HCT116 (cell line): Measurements from ENCODE around the gene NEURL2. TPM values are rescaled to one million over a fixed set of nuclear protein-coding genes. Genes with fewer than 3 reads are reported as not detected.

Source experiments
- ATAC-seq: fragments of 200-7000 bp; cut with Tn5 transposase; 2 replicates; pipeline ENCODE4 v1.9.1; 2020; ENCODE audit warnings: mild to moderate bottlenecking, moderate library complexity
- BruUV-seq: library from RNA; stranded (reverse); fragments of 400-500 nt; replicated peaks from 2 replicates; lab custom pipeline; 2021; lab: Mats Ljungman, UMichigan
- CTCF ChIA-PET: fragments of 300-600 bp; sonication (Branson Sonifier 250); formaldehyde crosslinking; loops from one replicate; lab custom pipeline; 2021; ENCODE audit warnings: antibody characterized with exemption; lab: Charles Lee
- POLR2A ChIA-PET: fragments of 300-600, 350-600 bp; sonication (Branson Sonifier 250); formaldehyde crosslinking; loops from one replicate; lab custom pipeline; 2021; ENCODE audit warnings: antibody characterized with exemption; lab: Charles Lee
- RAD21 ChIA-PET, 2 experiments: fragments of 300-600 bp; sonication (Branson Sonifier 250); formaldehyde crosslinking; loops; one replicate each; lab custom pipeline; 2023; ENCODE audit warnings: low total read pairs in 2 of 2; ENCODE audit not compliant: uncharacterized antibody in 2 of 2, unreplicated experiment in 2 of 2, low non-redundant PET in 1 of 2; lab: Charles Lee
- DNase-seq: peaks from one replicate; pipeline ENCODE4 v3.0.0-alpha.2; 2010; ENCODE audit warnings: low read depth, low spot score
- H2AFZ ChIP-seq: fragments of 200-600 bp; shearing (Covaris generic), sonication (generic); 2 replicates; pipeline ENCODE4 v1.6.1; 2017; ENCODE audit warnings: low read depth, mixed run types, mixed read lengths, antibody characterized with exemption, low read length; ENCODE audit not compliant: poor library complexity, severe bottlenecking
- H3K27ac ChIP-seq: 2 replicates; pipeline ENCODE4 v1.5.1; 2012; ENCODE audit warnings: low read depth, low read length
- H3K27me3 ChIP-seq: fragments of 200-600 bp; sonication (generic); 2 replicates; pipeline ENCODE4 v1.6.1; 2016; ENCODE audit warnings: mixed run types, low read length, mixed read lengths; ENCODE audit not compliant: insufficient read depth
- H3K36me3 ChIP-seq, 2 experiments: fragments of 200-500 bp in 1 of 2; fragments of 200-600 bp in 1 of 2; sonication (Bioruptor generic) in 1 of 2; sonication (generic) in 1 of 2; 2 replicates each; pipeline versions ENCODE4 v1.5.1 to v1.6.1; 2014 to 2016; ENCODE audit warnings: low read length in 2 of 2, inconsistent platforms in 1 of 2, mixed read lengths in 1 of 2, mixed run types in 1 of 2; ENCODE audit not compliant: insufficient read depth in 2 of 2, control insufficient read depth in 1 of 2
- H3K4me1 ChIP-seq, 2 experiments: fragments of 200-600 bp in 1 of 2; sonication (generic) in 1 of 2; 2 replicates each; pipeline versions ENCODE4 v1.5.1 to v1.6.1; 2012 to 2017; ENCODE audit warnings: low read length in 2 of 2, inconsistent platforms in 1 of 2, mild to moderate bottlenecking in 1 of 2, mixed read lengths in 1 of 2, mixed run types in 1 of 2, moderate library complexity in 1 of 2; ENCODE audit not compliant: insufficient read depth in 2 of 2, control insufficient read depth in 1 of 2
- H3K4me2 ChIP-seq: fragments of 200-600 bp; sonication (generic); 2 replicates; pipeline ENCODE4 v1.6.1; 2017; ENCODE audit warnings: mixed run types, low read length, mixed read lengths
- H3K4me3 ChIP-seq, 2 experiments: fragments of 200-600 bp in 1 of 2; sonication (generic) in 1 of 2; replicated peaks in 1 of 2; 2 replicates each; pipeline ENCODE4 v1.5.1; 2011 to 2016; ENCODE audit warnings: low read length in 2 of 2, control low read depth in 1 of 2, low read depth in 1 of 2, mild to moderate bottlenecking in 1 of 2, mixed read lengths in 1 of 2, mixed run types in 1 of 2
- H3K79me2 ChIP-seq: fragments of 200-600 bp; sonication (generic); 2 replicates; pipeline ENCODE4 v1.6.1; 2017; ENCODE audit warnings: mild to moderate bottlenecking, mixed run types, low read length, moderate library complexity, mixed read lengths; ENCODE audit not compliant: insufficient read depth
- H3K9ac ChIP-seq: fragments of 200-600 bp; sonication (generic); 2 replicates; pipeline ENCODE4 v1.6.1; 2016; ENCODE audit warnings: low read length, mixed read lengths
- H3K9me2 ChIP-seq: fragments of 200-600 bp; sonication (generic), shearing (Covaris generic); 2 replicates; pipeline ENCODE4 v1.6.1; 2017; ENCODE audit warnings: mixed run types, mild to moderate bottlenecking, moderate library complexity; ENCODE audit not compliant: insufficient read depth
- H3K9me3 ChIP-seq, 2 experiments: fragments of 200-500 bp in 1 of 2; fragments of 200-600 bp in 1 of 2; sonication (Bioruptor generic) in 1 of 2; sonication (generic) in 1 of 2; 2 replicates each; pipeline ENCODE4 v1.6.1; 2014 to 2017; ENCODE audit warnings: low read length in 2 of 2, mixed read lengths in 2 of 2, inconsistent platforms in 1 of 2, low read depth in 1 of 2, mild to moderate bottlenecking in 1 of 2, mixed run types in 1 of 2, moderate library complexity in 1 of 2; ENCODE audit not compliant: control insufficient read depth in 1 of 2, insufficient read depth in 1 of 2
- H4K20me1 ChIP-seq: fragments of 200-600 bp; sonication (generic), shearing (Covaris generic); 2 replicates; pipeline ENCODE4 v1.6.1; 2017; ENCODE audit warnings: mixed run types, mild to moderate bottlenecking, moderate library complexity; ENCODE audit not compliant: insufficient read depth
- ATF3 ChIP-seq: IDR thresholded peaks from 2 replicates; pipeline ENCODE4 v1.6.1; 2012
- CEBPB ChIP-seq: IDR thresholded peaks from 2 replicates; pipeline ENCODE4 v1.6.1; 2012; ENCODE audit warnings: low read depth
- CTCF ChIP-seq, 3 experiments: fragments of 200-600 bp in 1 of 3; sonication (generic) in 1 of 3; IDR thresholded peaks in 2 of 3; conservative IDR thresholded peaks in 1 of 3; 2 replicates each; pipeline ENCODE4 v1.5.1; 2012 to 2017; ENCODE audit warnings: low read depth in 2 of 3, low read length in 2 of 3, antibody characterized with exemption in 1 of 3, borderline replicate concordance in 1 of 3, control low read depth in 1 of 3, mild to moderate bottlenecking in 1 of 3, mixed read lengths in 1 of 3, mixed run types in 1 of 3, moderate library complexity in 1 of 3; ENCODE audit not compliant: insufficient read depth in 1 of 3
- ELF1 ChIP-seq: IDR thresholded peaks from 2 replicates; pipeline ENCODE4 v1.6.1; 2012; ENCODE audit warnings: low read depth, borderline replicate concordance
- EZH2 ChIP-seq: fragments of 200-600 bp; sonication (generic); IDR thresholded peaks from 2 replicates; pipeline ENCODE4 v1.6.1; 2017; ENCODE audit warnings: antibody characterized with exemption, mixed run types
- EZH2phosphoT487 ChIP-seq: fragments of 200-600 bp; IDR thresholded peaks from 2 replicates; pipeline ENCODE4 v1.6.1; 2018; ENCODE audit warnings: antibody characterized with exemption, borderline replicate concordance
- FOSL1 ChIP-seq: IDR thresholded peaks from 2 replicates; pipeline ENCODE4 v1.6.1; 2012; ENCODE audit warnings: low read depth
- JUND ChIP-seq: IDR thresholded peaks from 2 replicates; pipeline ENCODE4 v1.6.1; 2012
- MAX ChIP-seq: IDR thresholded peaks from 2 replicates; pipeline ENCODE4 v1.6.1; 2012
- POLR2A ChIP-seq: IDR thresholded peaks from 2 replicates; pipeline ENCODE4 v1.7.0; 2011; ENCODE audit warnings: borderline replicate concordance; ENCODE audit not compliant: insufficient read depth, insufficient read length; ENCODE audit errors: extremely low read depth
- POLR2AphosphoS5 ChIP-seq: IDR thresholded peaks from 2 replicates; pipeline ENCODE4 v1.6.1; 2011; ENCODE audit warnings: mild to moderate bottlenecking, low read depth, low read length, moderate library complexity
- RAD21 ChIP-seq: IDR thresholded peaks from 2 replicates; pipeline ENCODE4 v1.6.1; 2012; ENCODE audit warnings: low read depth, mild to moderate bottlenecking
- REST ChIP-seq: IDR thresholded peaks from 2 replicates; pipeline ENCODE4 v1.6.1; 2012; ENCODE audit warnings: low read depth
- SP1 ChIP-seq: IDR thresholded peaks from 2 replicates; pipeline ENCODE4 v1.6.1; 2012; ENCODE audit warnings: low read depth
- SRF ChIP-seq: IDR thresholded peaks from 2 replicates; pipeline ENCODE4 v1.6.1; 2012; ENCODE audit warnings: low read depth
- TCF7L2 ChIP-seq: IDR thresholded peaks from 2 replicates; pipeline ENCODE4 v1.7.0; 2011; ENCODE audit warnings: borderline replicate concordance, inconsistent platforms; ENCODE audit not compliant: insufficient read depth, insufficient read length; ENCODE audit errors: extremely low read depth
- YY1 ChIP-seq: IDR thresholded peaks from 2 replicates; pipeline ENCODE4 v1.6.1; 2011; ENCODE audit warnings: low read length, low read depth, moderate library complexity, mild to moderate bottlenecking; ENCODE audit not compliant: insufficient replicate concordance; ENCODE audit errors: extremely low read depth
- ZBTB33 ChIP-seq: IDR thresholded peaks from 2 replicates; pipeline ENCODE4 v1.6.1; 2011; ENCODE audit warnings: mild to moderate bottlenecking, low read length, moderate library complexity; ENCODE audit not compliant: insufficient replicate concordance; ENCODE audit errors: extremely low read depth
- ZFX ChIP-seq: fragments of 450-650 bp; IDR thresholded peaks from 2 replicates; pipeline ENCODE4 v1.6.1; 2017
- ZNF274 ChIP-seq: fragments of 200-500 bp; sonication (Bioruptor generic); IDR thresholded peaks from 2 replicates; pipeline ENCODE4 v1.6.1; 2014; ENCODE audit warnings: mild to moderate bottlenecking, low read depth, low read length, inconsistent platforms
- intact Hi-C: fragments of 100-400 bp; cut with micrococcal nuclease; formaldehyde crosslinking; loops from 2 replicates; pipeline ENCODE4 v1.10.0; 2022
- total RNA-seq: library from RNA; stranded (reverse); gene quantifications from one replicate; pipeline ENCODE4 v1.2.1, GENCODE V29; 2021; ENCODE audit not compliant: unreplicated experiment

Gene NEURL2
- total RNA-seq, 1 experiment from 2014 or later = 0.96 TPM

GRCh38 chr20:45940469-45940868, 49.5 kb upstream of the NEURL2 start:
- no TSS peak for BruUV-seq
- no peak overlapping the region for H3K27ac ChIP-seq
- peaks cover 40 to 50% of the 10 kb centered on the region in 2 experiments for H3K36me3 ChIP-seq
- no peak overlapping the region for H3K4me3 ChIP-seq
- CTCF ChIA-PET = no interaction called here
- H2AFZ ChIP-seq = no peak overlapping the region
- H3K79me2 ChIP-seq = peaks cover 27% of the 10 kb centered on the region
- H3K9ac ChIP-seq = no peak overlapping the region
- H4K20me1 ChIP-seq = no peaks in the 10 kb centered on the region
- intact Hi-C loops = no loop called here
- TF ChIP-seq JUND (no peak), ELF1 (no peak), YY1 (no peak), CTCF (IDR thresholded peaks at IDR 0.05 in 2 of 3, conservative IDR thresholded peaks at IDR 0.05 in 1 of 3; ENCODE audit: borderline replicate concordance in 1 of 3, insufficient read depth in 1 of 3, low read depth in 2 of 3, low read length in 2 of 3) (no peak), MAX (no peak), ZFX (no peak), ZBTB33 (no peak), ATF3 (no peak), EZH2phosphoT487 (no peak), REST (no peak), POLR2AphosphoS5 (no peak), EZH2 (no peak), SRF (no peak), ZNF274 (no peak), FOSL1 (no peak), CEBPB (no peak), TCF7L2 (no peak), POLR2A (no peak), RAD21 (no peak), SP1 (no peak)
- TF ChIP-seq, all 23 proteins: peak for 0
- ATAC-seq (no peak), DNase-seq (no peak)
- POLR2A ChIA-PET = no interaction called here
- RAD21 ChIA-PET = no interaction called here
- Histone ChIP-seq H3K9me3 (no peaks in the 10 kb centered on the region), H3K27me3 (no peaks in the 10 kb centered on the region), H3K9me2 (no peaks in the 10 kb centered on the region), H3K4me1 (peaks cover 0 to 25% of the 10 kb centered on the region in 2 experiments; a peak in 2 of 4 replicates), H3K4me2 (no peak overlapping the region)
